Breast epithelium (tissue), 4 donors: ENCODE results near the gene ACRBP. TPM values are rescaled to one million over a fixed set of nuclear protein-coding genes. Genes with fewer than 3 reads are reported as not detected.

Experiments
- DNase-seq, 2 donors: peaks; one replicate each; pipeline ENCODE4 v3.0.0-alpha.2; 2019; ENCODE audit warnings: low spot score in 2 of 2
- H3K27ac ChIP-seq, 2 donors: fragments of 200-600 bp; sonication (generic) in 1 of 2; one replicate each; pipeline ENCODE4 v1.5.1; 2016 to 2019; ENCODE audit warnings: mild to moderate bottlenecking in 1 of 2
- H3K27me3 ChIP-seq, 2 donors: fragments of 200-600 bp; sonication (generic) in 1 of 2; one replicate each; pipeline versions ENCODE4 v1.5.1 to v1.6.0; 2017 to 2019; ENCODE audit warnings: control low read depth in 1 of 2, mild to moderate bottlenecking in 1 of 2
- H3K36me3 ChIP-seq: fragments of 200-600 bp; one replicate; pipeline ENCODE4 v1.5.1; 2019
- H3K4me1 ChIP-seq, 2 donors: fragments of 200-600 bp; sonication (generic); one replicate each; pipeline ENCODE4 v1.5.1; 2016 to 2019; ENCODE audit warnings: control low read depth in 1 of 2
- H3K4me3 ChIP-seq, 3 donors: fragments of 200-600 bp; sonication (generic); 1 replicate in 2 of 3; 2 replicates in 1 of 3; pipeline ENCODE4 v1.5.1; 2016 to 2019; ENCODE audit warnings: mild to moderate bottlenecking in 3 of 3, moderate library complexity in 2 of 3
- H3K9me3 ChIP-seq, 2 donors: fragments of 200-600 bp; sonication (generic) in 1 of 2; one replicate each; pipeline ENCODE4 v1.5.1; 2016 to 2019; ENCODE audit warnings: control low read depth in 1 of 2
- POLR2A ChIP-seq: fragments of 450-650 bp; IDR thresholded peaks from one replicate; pipeline ENCODE4 v1.6.1; 2016; ENCODE audit warnings: antibody characterized with exemption, mild to moderate bottlenecking, moderate library complexity
- POLR2AphosphoS5 ChIP-seq, 3 donors: sonication (generic); formaldehyde crosslinking; IDR thresholded peaks; one replicate each; pipeline ENCODE4 v1.6.1; 2017; ENCODE audit warnings: antibody characterized with exemption in 3 of 3
- intact Hi-C: fragments of 100-400 bp; cut with DNase I; formaldehyde crosslinking; loops from one replicate; pipeline ENCODE4 v1.15.1; 2023; ENCODE audit warnings: low total_unique reads
- total RNA-seq, 3 donors: library from RNA; depleted of rRNA; stranded (reverse); fragments of >200 nt; gene quantifications; one replicate each; pipeline ENCODE4 v1.1.0, GENCODE V29; 2016
- TF ChIP-seq, protein P1 (sequence below), 3 donors: fragments of 450-650 bp; IDR thresholded peaks; one replicate each; pipeline ENCODE4 v1.5.1; 2016 to 2017; ENCODE audit warnings: antibody characterized with exemption in 3 of 3, mild to moderate bottlenecking in 3 of 3, moderate library complexity in 3 of 3

The ACRBP gene
- total RNA-seq, result 1 to 10 TPM in 1 of 3 donors, under 1 TPM in 2; 0.59 to 2.4 (median 0.66) TPM

DNA sequence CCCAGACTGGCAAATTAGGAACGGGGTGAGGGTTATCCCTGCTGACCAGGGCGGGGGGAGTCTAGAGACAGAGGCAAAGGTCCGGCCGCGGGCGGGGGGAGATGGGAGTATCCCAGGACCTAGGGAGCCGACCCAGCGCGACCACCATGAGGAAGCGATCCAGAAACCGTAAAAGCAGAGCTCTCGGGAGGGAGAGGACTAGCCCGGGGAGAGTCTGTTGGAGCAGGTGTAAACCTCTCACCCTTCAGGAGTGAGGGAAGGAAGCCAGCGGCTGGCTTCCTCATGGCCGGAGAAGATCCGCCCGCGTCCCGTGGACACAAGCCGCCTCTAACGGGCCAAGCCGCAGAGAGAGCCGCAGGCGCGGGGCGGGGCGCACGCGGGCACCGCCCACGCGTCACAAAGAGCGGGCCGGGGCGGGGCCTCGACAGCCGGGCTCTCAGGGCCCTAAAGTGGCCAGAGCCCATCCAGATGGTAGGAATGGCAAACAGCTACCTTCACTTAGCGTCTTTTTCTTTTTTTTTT, at the start of gene ACRBP:
ACRBP (minus strand) TSS at position 350 of the 522 bp plus-strand sequence; CDS start at position 284, 66 bp downstream.
- peaks cover 10% of the 10 kb centered on the region for H3K36me3 ChIP-seq
- peak within 1 kb of the TSS in 1 of 2 donors; percentile 57 for H3K27ac ChIP-seq
- intact Hi-C loops, result no loop called here
- peak within 1 kb of the TSS; percentile 43 to 55 (median 44) for H3K4me3 ChIP-seq
- no peaks in the 10 kb centered on the region for H3K9me3 ChIP-seq
- no peaks in the 10 kb centered on the region for H3K27me3 ChIP-seq
- TF ChIP-seq, protein P1, sequence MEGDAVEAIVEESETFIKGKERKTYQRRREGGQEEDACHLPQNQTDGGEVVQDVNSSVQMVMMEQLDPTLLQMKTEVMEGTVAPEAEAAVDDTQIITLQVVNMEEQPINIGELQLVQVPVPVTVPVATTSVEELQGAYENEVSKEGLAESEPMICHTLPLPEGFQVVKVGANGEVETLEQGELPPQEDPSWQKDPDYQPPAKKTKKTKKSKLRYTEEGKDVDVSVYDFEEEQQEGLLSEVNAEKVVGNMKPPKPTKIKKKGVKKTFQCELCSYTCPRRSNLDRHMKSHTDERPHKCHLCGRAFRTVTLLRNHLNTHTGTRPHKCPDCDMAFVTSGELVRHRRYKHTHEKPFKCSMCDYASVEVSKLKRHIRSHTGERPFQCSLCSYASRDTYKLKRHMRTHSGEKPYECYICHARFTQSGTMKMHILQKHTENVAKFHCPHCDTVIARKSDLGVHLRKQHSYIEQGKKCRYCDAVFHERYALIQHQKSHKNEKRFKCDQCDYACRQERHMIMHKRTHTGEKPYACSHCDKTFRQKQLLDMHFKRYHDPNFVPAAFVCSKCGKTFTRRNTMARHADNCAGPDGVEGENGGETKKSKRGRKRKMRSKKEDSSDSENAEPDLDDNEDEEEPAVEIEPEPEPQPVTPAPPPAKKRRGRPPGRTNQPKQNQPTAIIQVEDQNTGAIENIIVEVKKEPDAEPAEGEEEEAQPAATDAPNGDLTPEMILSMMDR (IDR thresholded peaks at IDR 0.05), result no peak
- TF ChIP-seq POLR2AphosphoS5 (IDR thresholded peaks at IDR 0.05) (no peak), POLR2A (no peak)
- no peaks in the 10 kb centered on the region for H3K4me1 ChIP-seq
- peak; percentile 70 to 79 for DNase-seq

DNA sequence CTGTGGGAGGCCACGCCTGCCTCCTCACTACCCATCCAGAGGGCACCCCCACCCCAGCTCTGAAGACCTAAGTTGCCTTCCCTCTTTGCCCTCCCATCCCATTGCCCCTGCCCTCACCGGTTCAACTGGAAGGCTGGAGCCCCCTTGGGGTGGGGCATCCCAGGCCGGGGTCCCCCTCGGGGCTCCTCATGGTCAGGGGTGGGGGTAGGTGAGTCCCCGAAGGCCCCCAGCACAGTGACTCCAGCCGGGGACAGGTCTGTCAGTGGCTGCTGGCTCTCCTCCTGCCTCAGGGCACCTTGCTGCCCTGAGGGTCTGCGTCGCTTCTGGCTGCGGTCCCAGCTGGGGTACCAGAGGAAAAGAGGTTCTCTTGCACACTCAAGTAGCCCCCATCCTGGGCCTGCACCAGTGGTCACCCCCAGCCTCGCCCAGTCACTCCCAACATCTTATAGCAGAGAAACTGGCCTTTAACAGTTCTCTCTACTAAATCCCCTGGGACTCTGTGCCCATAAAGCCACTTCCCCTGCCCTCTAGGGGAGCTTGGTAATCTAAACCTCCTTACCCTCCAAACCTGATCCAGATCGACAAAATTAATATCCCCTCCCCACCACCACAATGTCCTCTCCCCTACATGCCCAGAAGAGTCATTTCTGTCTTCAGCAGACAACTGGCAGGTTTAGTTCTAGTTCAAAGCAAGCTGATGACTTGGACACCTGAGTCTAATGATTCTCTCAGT, 48.2 kb upstream of the ACRBP start:
- no peaks in the 10 kb centered on the region for H3K9me3 ChIP-seq
- no peaks in the 10 kb centered on the region for H3K36me3 ChIP-seq
- intact Hi-C loops, result no loop called here
- TF ChIP-seq, protein P1 (IDR thresholded peaks at IDR 0.05), result no peak
- TF ChIP-seq POLR2A (no peak), POLR2AphosphoS5 (IDR thresholded peaks at IDR 0.05) (no peak)
- H3K4me3 ChIP-seq, result no peak overlapping the region
- H3K27ac ChIP-seq, result no peak overlapping the region
- DNase-seq, result no peak
- H3K27me3 ChIP-seq, result peaks cover 6 to 35% of the 10 kb centered on the region in 2 donors
- peaks cover 0 to under 1% of the 10 kb centered on the region in 2 donors for H3K4me1 ChIP-seq

DNA sequence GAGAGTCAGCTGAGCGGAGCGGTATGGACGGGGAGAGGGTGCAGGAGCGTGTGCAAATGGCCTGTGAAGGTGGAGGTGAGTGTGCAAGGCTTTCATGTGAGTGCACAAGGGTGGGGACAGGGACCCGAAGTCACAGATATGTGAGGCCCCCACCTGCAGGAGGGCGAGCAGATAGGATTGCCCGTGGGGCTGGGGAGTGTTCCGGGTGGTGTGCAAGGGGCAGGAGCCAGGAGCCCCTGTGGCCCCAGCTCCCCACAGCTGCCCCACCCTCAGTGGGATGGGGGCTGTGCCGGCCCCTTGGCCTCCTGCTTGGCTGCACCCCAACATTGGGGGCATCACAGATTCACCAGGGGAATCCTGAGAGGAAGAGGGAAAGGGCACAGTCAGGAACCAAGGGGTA, 47.5 kb upstream of the ACRBP start:
- Histone ChIP-seq H3K4me1 (peaks cover 0 to 5% of the 10 kb centered on the region in 2 donors), H3K4me3 (no peak overlapping the region), H3K27me3 (peaks cover 0 to 28% of the 10 kb centered on the region in 2 donors), H3K27ac (no peak overlapping the region), H3K36me3 (no peaks in the 10 kb centered on the region), H3K9me3 (no peaks in the 10 kb centered on the region)
- intact Hi-C loops, result no loop called here
- TF ChIP-seq, protein P1 (IDR thresholded peaks at IDR 0.05), result no peak
- TF ChIP-seq POLR2A, result no peak
- TF ChIP-seq POLR2AphosphoS5 (IDR thresholded peaks at IDR 0.05), result no peak
- DNase-seq, result no peak

DNA sequence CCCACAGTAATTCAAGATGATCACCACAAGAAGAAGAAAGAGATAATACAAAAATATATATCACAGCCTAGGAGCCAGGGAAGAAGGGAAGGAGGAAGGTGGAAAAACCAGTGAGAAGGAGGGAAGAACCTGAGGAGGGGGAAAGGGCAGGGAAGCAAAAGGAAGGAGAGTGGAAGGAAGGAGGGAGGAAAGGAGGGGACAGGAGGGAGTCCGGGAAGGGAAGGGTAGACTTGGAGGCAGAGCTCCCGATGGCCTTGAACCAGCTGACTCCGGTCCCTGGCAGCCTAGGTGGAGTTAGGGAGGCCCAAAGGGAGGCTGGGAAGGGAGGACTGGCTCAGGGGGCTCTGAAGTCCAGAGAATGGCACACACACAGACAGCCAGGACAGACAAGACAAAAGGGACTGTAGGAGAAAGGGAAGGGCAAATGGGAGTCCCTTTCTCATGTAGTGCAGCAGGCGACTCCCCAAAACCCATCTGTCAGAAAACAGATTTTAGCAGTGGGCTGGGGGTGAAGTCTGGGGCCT, 46.7 kb upstream of the ACRBP start:
- TF ChIP-seq POLR2AphosphoS5 (IDR thresholded peaks at IDR 0.05) (no peak), POLR2A (no peak)
- TF ChIP-seq, protein P1 (IDR thresholded peaks at IDR 0.05), result no peak
- intact Hi-C loops, result no loop called here

DNA sequence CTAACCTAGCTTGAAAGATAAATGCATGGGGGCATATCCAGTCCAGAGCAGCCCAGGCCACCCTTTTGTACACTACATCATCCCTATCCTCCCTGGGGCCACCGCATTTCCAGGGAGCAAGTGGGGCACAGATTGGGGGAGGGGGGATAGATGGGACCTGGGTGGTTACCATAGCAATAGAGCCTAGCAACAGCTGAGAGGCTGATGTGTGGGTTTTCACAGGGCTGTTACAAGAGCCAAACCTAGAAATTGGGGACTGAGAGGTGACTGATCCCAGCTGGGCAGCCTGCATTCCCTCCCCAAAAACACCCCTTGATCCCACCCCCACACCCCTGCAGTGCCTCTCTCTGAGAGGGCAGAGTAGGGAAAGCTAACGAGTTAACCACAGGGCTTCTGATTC, 45.7 kb upstream of the ACRBP start:
- intact Hi-C loops, result no loop called here

More for the DNA sequence above, 46.7 kb upstream of the ACRBP start:
- Histone ChIP-seq H3K4me3 (no peak overlapping the region), H3K36me3 (no peaks in the 10 kb centered on the region), H3K27ac (no peak overlapping the region), H3K27me3 (peaks cover 0 to 21% of the 10 kb centered on the region in 2 donors), H3K9me3 (no peaks in the 10 kb centered on the region), H3K4me1 (peaks cover 0 to 5% of the 10 kb centered on the region in 2 donors)
- DNase-seq, result no peak

More for the DNA sequence above, 45.7 kb upstream of the ACRBP start:
- Histone ChIP-seq H3K27ac (no peak overlapping the region), H3K27me3 (peaks cover 0 to 14% of the 10 kb centered on the region in 2 donors), H3K4me1 (peaks cover 2 to 7% of the 10 kb centered on the region in 2 donors), H3K9me3 (no peaks in the 10 kb centered on the region), H3K36me3 (no peaks in the 10 kb centered on the region), H3K4me3 (no peak overlapping the region)
- TF ChIP-seq POLR2A (no peak), POLR2AphosphoS5 (IDR thresholded peaks at IDR 0.05) (no peak)
- TF ChIP-seq, protein P1 (IDR thresholded peaks at IDR 0.05), result no peak
- no peak for DNase-seq
